ENCODE results near the gene METAP1D. TPM values are rescaled to one million over a fixed set of nuclear protein-coding genes. Genes with fewer than 3 reads are reported as not detected.
"Not testable (repeated sequence)": the region's sequence is repeated elsewhere in the genome, so short reads cannot be mapped to it uniquely, and the experiment has no call there.

Gene METAP1D
- total RNA-seq, 1 experiment from 2014 or later, result 5.2 TPM

- peaks cover 8 to 13% of the 10 kb centered on the region in 2 experiments for H3K4me1 Mint-ChIP-seq
- H3K36me3 Mint-ChIP-seq (ENCODE audit: insufficient read depth in 1 of 3, low read depth in 3 of 3), result no peaks in the 10 kb centered on the region
- H3K79me1 ChIP-seq (ENCODE audit: insufficient read depth, low read depth, low read length, poor library complexity, severe bottlenecking), result no peaks in the 10 kb centered on the region
- H2BK5ac ChIP-seq (ENCODE audit: insufficient read length, low read length), result no peak overlapping the region
- no peaks in the 10 kb centered on the region for H3K23me2 ChIP-seq (ENCODE audit: insufficient read length, low read depth, low read length, poor library complexity, severe bottlenecking)
- no peak for DNase-seq
- no peak overlapping the region for H3K18ac ChIP-seq (ENCODE audit: insufficient read length, low read depth, low read length)
- no peak overlapping the region for H4K91ac ChIP-seq (ENCODE audit: insufficient read length, low read depth, low read length)
- H4K8ac ChIP-seq (replicated peaks; ENCODE audit: insufficient read length, low read depth, low read length), result no peak overlapping the region
- H3K4me2 ChIP-seq (ENCODE audit: insufficient read depth, insufficient read length, low read length), result no peak overlapping the region
- H3K4me3 Mint-ChIP-seq, result no peak overlapping the region
- WGBS (ENCODE audit: extremely low coverage, insufficient read length, low lambda C conversion rate), result no CpG with 5 or more reads among the region's 2 CpGs
- H3K9me3 ChIP-seq (ENCODE audit: control insufficient read depth, low read depth, low read length), result no peaks in the 10 kb centered on the region
- H3K4me1 ChIP-seq (ENCODE audit: insufficient read depth, low read length), result no peaks in the 10 kb centered on the region; the same call in 1 of the 2 replicates
- no peaks in the 10 kb centered on the region for H3K9me3 Mint-ChIP-seq
- no peak overlapping the region for H2AFZ ChIP-seq (ENCODE audit: low read length)
- peaks cover 16% of the 10 kb centered on the region for H3K27me3 ChIP-seq (ENCODE audit: insufficient read depth, low read length)
- no peak overlapping the region for H2BK120ac ChIP-seq (ENCODE audit: low read depth, low read length, poor library complexity, severe bottlenecking)
- no peaks in the 10 kb centered on the region for H4K20me1 ChIP-seq (ENCODE audit: control insufficient read depth, insufficient read depth, insufficient read length)
- H3K56ac ChIP-seq (ENCODE audit: insufficient read length, low read depth, low read length), result no peak overlapping the region
- H3K14ac ChIP-seq (ENCODE audit: insufficient read depth, low read length), result no peak overlapping the region
- no peak overlapping the region for H3T11ph ChIP-seq (ENCODE audit: low read length)
- no peak overlapping the region for H2AK5ac ChIP-seq (ENCODE audit: insufficient read length, low read length)
- no peak overlapping the region for H3K27ac Mint-ChIP-seq
- H3K4ac ChIP-seq (ENCODE audit: low read depth, low read length), result no peak overlapping the region
- no peak overlapping the region for H4K5ac ChIP-seq (ENCODE audit: insufficient read length, low read depth, low read length)
- no peak overlapping the region for H2BK15ac ChIP-seq (ENCODE audit: low read depth, low read length)
- H3K27me3 Mint-ChIP-seq (ENCODE audit: low read depth), result peaks cover 16% of the 10 kb centered on the region
- peak; percentile 68 for TF ChIP-seq CTCF (conservative IDR thresholded peaks at IDR 0.05)
- H3K23ac ChIP-seq (ENCODE audit: insufficient read length, low read depth, low read length), result no peak overlapping the region
- H2BK20ac ChIP-seq (ENCODE audit: low read depth, low read length, poor library complexity, severe bottlenecking), result no peak overlapping the region
- H3K27ac ChIP-seq (ENCODE audit: insufficient read length, low read depth, low read length), result no peak overlapping the region
- no peak overlapping the region for H2BK12ac ChIP-seq (ENCODE audit: insufficient read length, low read depth, low read length)
- H3K9ac ChIP-seq (ENCODE audit: extremely low read depth, insufficient read length, low read length), result no peak overlapping the region
- H3K79me2 ChIP-seq (ENCODE audit: insufficient read depth, low read length), result no peaks in the 10 kb centered on the region
Measured at GRCh38 chr2:172113617-172114016, 113.9 kb downstream of the METAP1D start.

GRCh38 chr2:172114176-172114575 is 114.4 kb downstream of the METAP1D start:
- not testable (repeated sequence) for H3K27ac ChIP-seq (ENCODE audit: insufficient read length, low read depth, low read length); H3K18ac ChIP-seq (ENCODE audit: insufficient read length, low read depth, low read length); H3K4me2 ChIP-seq (ENCODE audit: insufficient read depth, insufficient read length, low read length); H4K5ac ChIP-seq (ENCODE audit: insufficient read length, low read depth, low read length); H3T11ph ChIP-seq (ENCODE audit: low read length); H3K9ac ChIP-seq (ENCODE audit: extremely low read depth, insufficient read length, low read length); H3K27ac Mint-ChIP-seq; H3K14ac ChIP-seq (ENCODE audit: insufficient read depth, low read length); H3K23me2 ChIP-seq (ENCODE audit: insufficient read length, low read depth, low read length, poor library complexity, severe bottlenecking); H2BK5ac ChIP-seq (ENCODE audit: insufficient read length, low read length); H3K79me1 ChIP-seq (ENCODE audit: insufficient read depth, low read depth, low read length, poor library complexity, severe bottlenecking); H4K8ac ChIP-seq (replicated peaks; ENCODE audit: insufficient read length, low read depth, low read length); H3K23ac ChIP-seq (ENCODE audit: insufficient read length, low read depth, low read length); H2AFZ ChIP-seq (ENCODE audit: low read length); H2BK20ac ChIP-seq (ENCODE audit: low read depth, low read length, poor library complexity, severe bottlenecking); H3K4ac ChIP-seq (ENCODE audit: low read depth, low read length); H3K36me3 Mint-ChIP-seq (ENCODE audit: insufficient read depth in 1 of 3, low read depth in 3 of 3); H3K9me3 ChIP-seq (ENCODE audit: control insufficient read depth, low read depth, low read length); H3K9me3 Mint-ChIP-seq; H3K79me2 ChIP-seq (ENCODE audit: insufficient read depth, low read length); H2BK12ac ChIP-seq (ENCODE audit: insufficient read length, low read depth, low read length); H4K91ac ChIP-seq (ENCODE audit: insufficient read length, low read depth, low read length); H3K4me3 Mint-ChIP-seq; H2BK15ac ChIP-seq (ENCODE audit: low read depth, low read length); H3K4me1 ChIP-seq (ENCODE audit: insufficient read depth, low read length); H3K56ac ChIP-seq (ENCODE audit: insufficient read length, low read depth, low read length); H4K20me1 ChIP-seq (ENCODE audit: control insufficient read depth, insufficient read depth, insufficient read length); DNase-seq; H2AK5ac ChIP-seq (ENCODE audit: insufficient read length, low read length); H2BK120ac ChIP-seq (ENCODE audit: low read depth, low read length, poor library complexity, severe bottlenecking)
- Mint-ChIP-seq H3K4me1 (peaks cover 8 to 11% of the 10 kb centered on the region in 2 experiments), H3K27me3 (ENCODE audit: low read depth) (peaks cover 12% of the 10 kb centered on the region)
- WGBS (ENCODE audit: extremely low coverage, insufficient read length, low lambda C conversion rate), result no CpG with 5 or more reads among the region's 6 CpGs
- peaks cover 12% of the 10 kb centered on the region; the same call in 1 of the 2 replicates for H3K27me3 ChIP-seq (ENCODE audit: insufficient read depth, low read length)
